Posterior vena cava (tissue), 2 donors: ENCODE data around the gene KRTAP9-2. TPM values are rescaled to one million over a fixed set of nuclear protein-coding genes. Genes with fewer than 3 reads are reported as not detected.
"Not testable (repeated sequence)": the region's sequence is repeated elsewhere in the genome, so short reads cannot be mapped to it uniquely, and the experiment has no call there.

Source experiments
- DNase-seq: peaks from one replicate; pipeline ENCODE4 v3.0.0-alpha.2; 2020; ENCODE audit warnings: low spot score
- intact Hi-C, 2 donors: fragments of 100-400 bp; cut with DNase I; formaldehyde crosslinking; loops; one replicate each; pipeline versions ENCODE4 v1.14.1 to v1.14.2; 2022 to 2023
- long read RNA-seq, 2 donors: library from polyadenylated mRNA; unstranded; transcript quantifications; one replicate each; pipeline ENCODE4 v2.0.0, GENCODE V29; 2020 to 2021
- total RNA-seq, 2 donors: library from RNA; stranded (reverse); fragmentation: NEBNext Ultra II Directional; extraction: Animal tissue kit (Norgen Biotek cat#: 25700); gene quantifications; one replicate each; pipeline ENCODE4 v1.2.1, GENCODE V29; 2021
- donor health status: DM: yes; HTN: yes; CAD: no.
- donor health status: DM: yes; HTN: yes; CAD: no.

Gene KRTAP9-2, protein sequence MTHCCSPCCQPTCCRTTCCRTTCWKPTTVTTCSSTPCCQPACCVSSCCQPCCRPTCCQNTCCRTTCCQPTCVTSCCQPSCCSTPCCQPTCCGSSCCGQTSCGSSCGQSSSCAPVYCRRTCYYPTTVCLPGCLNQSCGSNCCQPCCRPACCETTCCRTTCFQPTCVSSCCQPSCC
- not detected for total RNA-seq
- long read RNA-seq, donor 1 = 0 reads
- long read RNA-seq, donor 2 = 0 reads

DNA sequence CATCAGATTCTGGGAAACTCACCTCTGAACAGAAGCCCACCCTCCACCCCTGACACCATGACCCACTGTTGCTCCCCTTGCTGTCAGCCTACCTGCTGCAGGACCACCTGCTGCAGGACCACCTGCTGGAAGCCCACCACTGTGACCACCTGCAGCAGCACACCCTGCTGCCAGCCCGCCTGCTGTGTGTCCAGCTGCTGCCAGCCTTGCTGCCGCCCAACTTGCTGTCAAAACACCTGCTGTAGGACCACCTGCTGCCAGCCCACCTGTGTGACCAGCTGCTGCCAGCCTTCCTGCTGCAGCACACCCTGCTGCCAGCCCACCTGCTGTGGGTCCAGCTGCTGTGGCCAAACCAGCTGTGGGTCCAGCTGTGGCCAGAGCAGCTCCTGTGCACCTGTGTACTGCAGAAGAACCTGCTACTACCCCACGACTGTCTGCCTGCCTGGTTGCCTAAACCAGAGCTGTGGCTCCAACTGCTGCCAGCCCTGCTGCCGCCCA, at the start of gene KRTAP9-2:
KRTAP9-2 (plus strand) TSS at position 51 of the 498 bp plus-strand sequence; CDS start at position 58, 7 bp downstream.
- intact Hi-C loops = not testable (repeated sequence)

GRCh38 chr17:41176744-41177387, 49.6 kb upstream of the KRTAP9-2 start:
- no peak for DNase-seq
- intact Hi-C loops = no loop called here

More for the DNA sequence above, at the start of gene KRTAP9-2:
- not testable (repeated sequence) for DNase-seq

GRCh38 chr17:41177727-41178271, 48.6 kb upstream of the KRTAP9-2 start, which contains the start of gene KRTAP4-2:
KRTAP4-2 (minus strand) TSS chr17:41178221; CDS start chr17:41178164, 57 bp downstream.
- DNase-seq = no peak
- intact Hi-C loops = no loop called here

DNA sequence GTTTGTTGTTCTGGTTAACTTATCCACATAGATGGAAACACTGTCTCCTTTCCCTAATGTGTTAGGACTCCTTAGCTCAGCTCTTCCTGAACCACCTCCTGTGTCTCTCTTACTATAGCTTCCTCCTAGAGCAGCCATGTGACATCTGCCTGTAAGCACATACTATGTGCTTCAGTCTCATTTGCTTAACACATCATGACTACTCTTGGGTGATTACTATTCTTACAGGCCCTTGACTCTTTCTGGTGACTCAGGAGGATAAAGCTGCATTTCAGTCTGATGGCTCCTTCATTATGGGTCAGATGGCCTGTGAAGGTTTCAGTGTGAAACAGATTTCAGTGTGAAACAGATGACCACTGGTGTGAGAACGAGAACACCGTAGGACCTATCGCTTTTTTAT, 48.1 kb upstream of the KRTAP9-2 start:
- no peak for DNase-seq
- intact Hi-C loops = no loop called here

DNA sequence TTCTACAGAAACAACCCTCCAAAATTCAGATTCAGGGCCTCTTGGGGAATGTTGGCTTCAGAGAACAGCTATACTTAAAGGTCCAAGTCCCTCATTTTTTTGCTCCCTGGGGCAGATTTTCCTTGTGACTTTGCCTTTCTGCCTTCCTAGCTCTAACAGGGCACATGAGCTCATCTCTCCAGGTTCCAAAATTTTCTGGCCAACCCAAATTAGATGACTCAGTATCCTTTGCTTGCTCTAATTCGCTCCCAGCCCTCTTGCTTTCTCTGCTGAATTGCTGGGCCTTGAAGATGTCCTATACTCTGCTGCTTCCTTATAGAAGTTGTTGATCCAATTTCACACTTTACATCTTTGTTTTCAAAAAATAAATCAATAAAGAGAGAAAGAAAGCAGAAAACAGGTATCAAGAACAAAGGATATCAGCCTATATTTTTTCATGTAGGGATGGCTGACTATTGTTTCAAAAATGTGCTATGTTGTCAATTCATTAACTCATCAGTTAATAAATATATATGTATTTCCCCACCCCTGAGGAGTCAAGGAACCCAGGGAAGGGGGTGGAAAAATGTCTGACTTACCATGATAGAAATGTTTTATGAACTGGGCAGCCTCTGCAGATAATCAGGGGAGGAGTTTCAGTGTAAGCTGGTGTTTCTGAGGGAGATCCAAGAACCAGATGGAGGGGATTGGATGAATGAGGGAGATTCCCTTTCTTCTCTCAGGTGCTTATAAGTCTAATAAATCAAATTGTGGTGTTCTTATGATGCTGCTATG, 47.4 kb upstream of the KRTAP9-2 start:
- DNase-seq = no peak
- intact Hi-C loops = no loop called here

- DNase-seq = no peak
- intact Hi-C loops = no loop called here
Measured at GRCh38 chr17:41184480-41184961, 41.9 kb upstream of the KRTAP9-2 start, which contains the start of gene KRTAP4-1. KRTAP4-1 (minus strand) TSS chr17:41184911; CDS start chr17:41184854, 57 bp downstream.

DNA sequence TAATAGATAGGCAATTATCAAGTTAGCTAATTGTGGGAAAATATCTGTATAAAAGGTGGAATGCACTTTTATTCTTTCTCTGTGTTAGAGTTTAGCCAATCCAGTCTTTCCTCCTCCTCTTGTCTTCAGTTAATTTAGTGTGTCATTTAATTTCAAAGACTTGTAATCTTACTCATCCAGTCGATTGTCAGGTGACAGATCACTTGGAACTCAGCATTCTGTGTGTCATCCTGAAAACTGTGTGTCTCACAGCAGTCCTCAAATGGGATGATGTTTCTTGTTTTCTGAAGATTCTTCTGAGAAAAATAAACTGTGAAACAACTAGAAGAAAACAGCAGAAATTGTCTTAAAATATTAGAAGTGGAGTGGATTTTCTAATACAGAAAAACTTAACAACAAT, 41.4 kb upstream of the KRTAP9-2 start:
- intact Hi-C loops = no loop called here
- DNase-seq = no peak

GRCh38 chr17:41186872-41187271, 39.6 kb upstream of the KRTAP9-2 start:
- intact Hi-C loops = no loop called here
- no peak for DNase-seq

- not testable (repeated sequence) for DNase-seq
Measured at GRCh38 chr17:41189837-41190318, 36.6 kb upstream of the KRTAP9-2 start, which contains the start of gene KRTAP9-1. KRTAP9-1 (plus strand) TSS chr17:41189887; CDS start chr17:41189887, 0 bp downstream.

GRCh38 chr17:41190328-41190727, 36.1 kb upstream of the KRTAP9-2 start:
- no peak for DNase-seq
- intact Hi-C loops = loop anchor here in 1 of 2 donors (10.0 kb wide), 1 partner anchor 526 kb away; the partner anchor contains the start of gene KRT222

More at GRCh38 chr17:41189837-41190318, 36.6 kb upstream of the KRTAP9-2 start, which contains the start of gene KRTAP9-1:
- intact Hi-C loops = loop anchor here in 1 of 2 donors (10.0 kb wide), 1 partner anchor 525 kb away; the partner anchor contains the start of gene KRT222

GRCh38 chr17:41196068-41196467, 30.4 kb upstream of the KRTAP9-2 start:
- DNase-seq = no peak
- intact Hi-C loops = loop anchor here in 1 of 2 donors (10.0 kb wide), 1 partner anchor 531 kb away; the partner anchor contains the start of gene KRT222

DNA sequence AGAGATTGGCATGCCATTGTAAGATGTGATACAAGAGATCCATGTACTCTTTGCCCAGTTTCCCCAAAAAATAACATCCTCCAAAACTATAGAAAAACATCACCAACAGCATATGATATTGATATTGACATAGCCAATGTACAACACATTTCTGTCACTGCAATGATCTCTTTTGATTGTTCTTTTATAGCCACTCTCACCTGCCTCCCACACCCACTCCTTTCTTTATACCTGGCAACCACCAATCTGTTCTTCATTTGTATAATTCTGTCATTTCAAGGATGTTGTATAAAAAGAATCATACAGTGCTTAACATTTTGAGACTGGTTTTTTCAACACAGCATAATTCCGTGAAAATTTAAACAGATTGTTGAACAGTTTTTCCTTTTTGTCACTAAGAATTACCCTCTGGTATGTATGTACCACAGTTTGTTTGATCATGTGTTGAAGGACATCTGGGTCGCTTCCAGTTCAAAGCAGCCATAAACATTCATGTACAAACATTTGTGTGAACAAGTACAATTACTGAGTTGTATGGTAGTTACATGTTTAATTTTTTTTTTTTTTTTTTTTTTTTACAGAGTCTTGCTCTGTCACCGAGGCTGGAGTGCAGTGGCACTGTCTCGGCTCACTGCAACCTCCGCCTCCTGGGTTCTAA, 26.9 kb upstream of the KRTAP9-2 start:
- no peak for DNase-seq
- intact Hi-C loops = loop anchor here in 1 of 2 donors (10.0 kb wide), 1 partner anchor 535 kb away; the partner anchor contains the start of gene KRT222

GRCh38 chr17:41211845-41212466, 14.5 kb upstream of the KRTAP9-2 start:
- DNase-seq = no peak
- intact Hi-C loops = no loop called here

GRCh38 chr17:41212524-41213169, 13.8 kb upstream of the KRTAP9-2 start:
- intact Hi-C loops = no loop called here
- no peak for DNase-seq

DNA sequence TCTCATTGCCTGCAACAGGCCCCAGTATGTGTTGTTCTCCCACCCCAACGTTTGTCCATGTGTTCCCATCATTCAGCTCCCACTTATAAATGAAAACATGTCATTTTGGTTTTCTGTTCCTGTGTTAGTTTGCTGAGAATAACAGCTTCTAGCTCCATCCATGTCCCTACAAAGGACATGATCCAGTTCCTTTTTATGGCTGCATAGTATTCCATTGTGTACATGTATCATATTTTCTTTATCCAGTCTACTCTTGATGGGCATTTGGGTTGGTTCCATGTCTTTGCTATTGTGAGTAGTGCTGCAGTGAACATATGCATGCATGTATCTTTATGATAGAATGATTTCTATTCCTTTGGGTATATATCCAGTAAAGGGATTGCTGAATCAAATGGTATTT, 10.8 kb upstream of the KRTAP9-2 start:
- intact Hi-C loops = no loop called here
- DNase-seq = no peak

- no peak for DNase-seq
- intact Hi-C loops = no loop called here
Measured at GRCh38 chr17:41223821-41224220, 2.6 kb upstream of the KRTAP9-2 start.

DNA sequence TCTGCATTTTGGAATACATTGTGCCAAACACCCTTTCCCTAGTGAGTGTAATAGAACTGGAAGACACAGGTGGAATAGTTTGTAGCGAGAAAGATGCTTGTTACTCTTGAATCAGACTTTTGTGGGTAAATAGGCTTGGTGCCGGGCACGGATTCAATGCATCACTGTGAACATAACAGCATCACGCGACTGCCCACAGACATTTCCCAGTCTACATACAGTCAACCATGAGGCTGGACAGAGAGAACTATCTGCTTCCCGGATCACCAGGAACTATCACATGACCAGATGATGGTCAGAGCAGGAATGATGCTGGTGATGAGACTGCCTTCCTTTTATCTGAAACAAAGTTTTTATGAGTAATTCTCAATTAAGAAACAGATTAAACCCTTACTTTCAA, 397 bp upstream of the KRTAP9-2 start:
- no peak for DNase-seq
- intact Hi-C loops = no loop called here
